GM23248 (cell line): ENCODE results near the gene CR1L.

ENCODE experiments used
- EZH2 ChIP-seq: fragments of 200-600 bp; sonication (generic); IDR thresholded peaks from 2 replicates; pipeline ENCODE4 v1.6.1; 2018; ENCODE audit warnings: antibody characterized with exemption, mild to moderate bottlenecking; ENCODE audit not compliant: insufficient read depth, poor library complexity, severe bottlenecking
- EZH2phosphoT487 ChIP-seq: fragments of 200-600 bp; sonication (generic); IDR thresholded peaks from 2 replicates; pipeline ENCODE4 v1.6.1; 2018; ENCODE audit warnings: antibody characterized with exemption, moderate library complexity, mild to moderate bottlenecking, low read depth; ENCODE audit not compliant: insufficient read depth

GRCh38 chr1:207646171-207646570 lies 1.2 kb downstream of the CR1L start:
- TF ChIP-seq EZH2phosphoT487 (no peak), EZH2 (no peak)
